ENCODE results near the gene CSNK1A1.
"Not testable (repeated sequence)": the region's sequence is repeated elsewhere in the genome, so short reads cannot be mapped to it uniquely, and the experiment has no call there.

- not testable (repeated sequence) for TF ChIP-seq TAF1 (IDR thresholded peaks at IDR 0.05; ENCODE audit: borderline replicate concordance, low read depth, low read length); POLR2AphosphoS5 (IDR thresholded peaks at IDR 0.05; ENCODE audit: low read depth, low read length); POLR2A (IDR thresholded peaks at IDR 0.05; ENCODE audit: low read depth, low read length)
Measured at GRCh38 chr5:149535787-149536186, 15.5 kb downstream of the CSNK1A1 start.

Measured in GM12892 (cell line).